AG20443 (cell line): ENCODE results near the gene MCM9.
"Not testable (repeated sequence)": the region's sequence is repeated elsewhere in the genome, so short reads cannot be mapped to it uniquely, and the experiment has no call there.

Experiments
- DNase-seq: peaks from one replicate; pipeline ENCODE4 v3.0.0; 2012; ENCODE audit warnings: low spot score, mixed read lengths

Gene MCM9

GRCh38 chr6:118893064-118893806, 41.7 kb downstream of the MCM9 start:
- DNase-seq, result peak; percentile 34

DNA sequence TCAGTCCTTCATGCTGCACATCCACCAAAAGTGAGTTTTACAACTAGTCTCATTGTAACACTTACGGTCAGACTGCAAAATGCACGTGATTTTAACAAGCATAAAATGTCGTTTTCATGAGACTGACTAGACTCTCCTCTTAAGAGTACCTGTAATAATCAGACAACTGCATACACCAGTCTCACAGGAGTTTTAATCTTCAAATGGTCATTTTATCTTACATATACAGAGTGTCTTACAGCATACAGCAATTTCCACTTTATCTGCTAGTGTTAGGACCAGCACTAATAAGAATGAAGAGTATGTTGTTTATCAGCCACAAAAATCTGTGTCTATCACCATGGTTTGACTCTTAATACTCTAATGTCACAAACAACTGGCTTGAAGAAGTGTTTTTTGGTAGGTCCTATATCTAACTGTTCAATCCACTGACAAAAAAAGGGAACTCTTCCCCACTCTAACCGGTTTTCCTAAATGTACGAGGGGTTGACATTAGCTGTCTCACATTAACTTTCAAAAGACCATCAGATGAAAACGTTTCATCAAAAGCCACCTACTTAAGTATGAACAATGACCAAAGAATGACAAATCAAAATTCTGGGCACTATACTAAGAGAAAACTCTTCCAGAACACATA, 42.5 kb downstream of the MCM9 start:
- no peak for DNase-seq

DNA sequence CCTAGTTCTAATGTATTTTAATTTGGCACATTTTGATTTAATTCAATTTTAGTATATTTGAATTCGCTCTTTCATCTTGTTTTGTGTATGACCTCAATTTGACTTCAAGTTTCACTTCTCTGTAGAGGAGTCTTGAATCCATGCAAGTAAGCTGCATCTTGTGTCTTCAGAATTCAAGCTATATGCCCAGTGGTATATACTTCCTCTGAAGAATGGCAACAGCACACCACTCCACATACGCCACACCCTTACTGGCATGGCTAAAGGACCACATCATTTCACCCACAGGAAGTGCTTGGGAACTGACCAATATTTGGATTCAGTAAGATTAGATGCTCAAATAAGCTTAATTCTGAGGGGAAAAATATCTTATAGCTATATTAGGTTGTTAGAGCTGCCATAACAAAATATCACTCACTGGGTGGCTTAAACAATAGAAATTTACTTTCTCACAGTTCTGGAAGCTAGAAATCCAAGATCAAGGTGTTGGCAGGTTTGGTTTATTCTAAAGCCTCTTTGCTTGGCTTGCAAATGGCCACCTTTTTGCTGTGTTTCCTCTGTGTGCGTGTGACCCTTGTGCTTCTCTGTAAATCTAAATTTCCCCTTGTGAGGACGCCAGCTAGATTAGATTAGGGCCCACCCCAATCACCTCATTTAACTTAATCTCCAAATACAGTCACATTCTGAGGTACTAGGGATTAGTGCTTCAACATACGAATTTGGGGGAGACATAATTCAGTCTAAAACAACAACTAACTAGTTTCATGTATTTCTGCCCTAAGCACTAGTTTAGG, 43.8 kb downstream of the MCM9 start:
- DNase-seq, result no peak

- no peak for DNase-seq
Observed at GRCh38 chr6:118889163-118889562, 45.8 kb downstream of the MCM9 start.

DNA sequence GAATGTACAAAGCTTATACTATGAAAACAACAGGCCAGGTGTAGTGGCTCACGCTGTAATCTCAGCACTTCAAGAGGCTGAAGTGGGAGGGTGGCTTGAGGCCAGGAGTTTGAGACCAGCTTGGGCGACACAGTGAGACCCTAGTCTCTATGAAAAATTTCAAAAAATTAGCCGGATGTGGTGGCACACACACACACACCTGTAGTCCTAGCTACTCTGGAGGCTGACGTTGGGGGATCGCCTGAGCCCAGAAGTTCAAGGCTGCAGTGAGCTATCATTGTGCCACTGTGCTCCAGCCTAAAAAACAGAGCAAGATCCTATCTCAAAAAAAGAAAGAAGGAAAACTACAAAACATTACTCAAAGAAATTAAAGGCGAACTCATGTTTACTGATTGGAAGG, 48.3 kb downstream of the MCM9 start:
- no peak for DNase-seq

DNA sequence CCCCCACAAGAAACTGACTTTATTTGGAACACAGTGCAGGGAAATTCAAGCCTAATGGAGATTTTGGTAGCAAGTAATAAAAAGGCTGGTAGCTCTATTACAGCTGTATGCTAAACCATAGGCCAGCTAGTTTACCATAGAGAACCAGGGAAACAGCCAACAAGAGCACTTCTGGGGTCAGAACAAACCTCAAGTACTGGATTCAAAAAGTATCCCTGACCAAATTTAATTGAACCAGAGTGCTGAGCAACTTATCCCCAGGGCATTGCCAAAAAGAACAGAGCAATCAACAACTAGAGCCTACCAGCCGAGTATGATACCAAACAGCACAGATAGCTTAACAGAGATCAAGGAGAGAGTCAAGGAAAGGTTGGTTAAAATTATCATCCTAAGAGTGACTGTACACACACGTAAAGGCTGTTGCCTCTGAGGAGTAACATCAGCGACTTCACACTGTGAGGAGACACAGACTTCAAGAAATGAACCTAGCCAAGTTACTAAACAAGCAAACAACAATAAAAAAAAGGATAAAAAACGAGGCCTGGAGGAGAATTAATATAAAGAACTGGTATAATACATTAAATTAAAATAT, 52.5 kb downstream of the MCM9 start:
- DNase-seq, result no peak

- no peak for DNase-seq
Observed at GRCh38 chr6:118881440-118882313, 53.3 kb downstream of the MCM9 start.

DNA sequence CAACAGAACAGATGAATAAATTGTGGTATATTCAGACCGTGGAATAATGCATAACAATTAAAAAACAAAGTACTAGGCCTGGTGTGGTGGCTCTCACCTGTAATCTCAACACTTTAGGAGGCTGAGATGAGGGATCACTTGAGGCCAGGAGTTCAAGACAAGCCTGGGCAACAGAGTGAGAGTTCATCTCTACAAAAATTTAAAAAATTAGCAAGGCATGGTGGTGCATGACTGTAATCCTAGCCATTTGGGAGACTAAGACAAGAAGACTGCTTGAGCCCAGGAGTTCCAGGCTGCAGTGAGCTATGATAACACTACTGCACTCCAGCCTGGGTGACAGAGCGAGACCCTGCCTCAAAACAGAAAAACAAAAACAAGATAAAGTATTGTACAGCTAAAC, 57.2 kb downstream of the MCM9 start:
- DNase-seq, result no peak

DNA sequence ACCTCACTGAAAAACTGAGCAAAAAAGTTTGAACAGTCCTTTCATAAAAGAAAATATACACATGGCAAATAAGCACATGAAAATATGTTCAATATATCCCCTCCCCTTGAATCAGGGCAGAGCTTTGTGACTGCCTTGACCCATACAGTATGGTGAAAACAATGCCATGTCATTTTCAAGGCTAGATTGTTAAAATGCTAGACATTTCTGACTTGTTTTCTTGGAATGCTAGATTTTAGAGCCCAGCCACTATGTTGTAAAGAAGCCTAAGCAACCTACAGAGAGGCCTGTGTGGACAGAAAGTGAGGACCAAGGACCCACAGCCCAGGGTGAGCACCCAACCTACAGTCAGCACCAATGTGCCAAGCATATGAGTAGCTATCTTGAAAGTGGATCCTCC, 58.1 kb downstream of the MCM9 start:
- DNase-seq, result no peak

DNA sequence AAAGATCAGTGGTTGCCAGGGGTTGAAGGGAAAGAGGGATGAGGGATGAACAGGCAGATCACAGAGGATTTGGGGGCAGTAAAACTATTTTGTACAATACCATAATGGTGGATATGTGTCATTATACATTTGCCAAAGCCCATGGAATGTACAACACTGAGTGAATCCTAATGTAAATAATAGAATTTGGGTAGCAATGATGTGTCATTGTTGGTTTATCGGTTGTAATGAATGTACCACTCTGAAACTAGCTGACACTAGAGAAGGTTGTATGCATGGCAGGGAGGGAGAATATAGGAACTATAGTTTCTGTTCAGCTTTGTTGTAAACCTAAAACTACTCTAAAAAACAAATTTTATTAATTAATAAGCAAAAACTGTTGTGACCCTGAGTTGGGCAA, 58.8 kb downstream of the MCM9 start:
- no peak for DNase-seq

DNA sequence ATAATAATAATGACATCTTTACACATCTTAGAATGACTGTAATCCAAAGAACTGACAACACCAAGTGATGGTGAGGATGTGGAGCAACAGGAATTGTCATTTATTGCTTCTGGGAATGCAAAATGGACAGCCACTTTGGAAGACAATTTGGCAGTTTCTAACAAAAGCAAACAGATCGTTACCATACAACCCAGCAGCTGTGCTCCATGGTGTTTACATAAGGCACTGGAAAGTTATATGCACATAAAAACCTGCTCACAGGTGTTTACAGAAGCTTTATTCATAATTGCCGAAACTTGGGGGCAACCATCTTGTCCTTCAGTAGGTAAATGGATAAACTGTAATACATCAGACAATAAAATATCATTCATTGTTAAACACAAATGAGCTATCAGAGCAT, 59.3 kb downstream of the MCM9 start:
- no peak for DNase-seq

DNA sequence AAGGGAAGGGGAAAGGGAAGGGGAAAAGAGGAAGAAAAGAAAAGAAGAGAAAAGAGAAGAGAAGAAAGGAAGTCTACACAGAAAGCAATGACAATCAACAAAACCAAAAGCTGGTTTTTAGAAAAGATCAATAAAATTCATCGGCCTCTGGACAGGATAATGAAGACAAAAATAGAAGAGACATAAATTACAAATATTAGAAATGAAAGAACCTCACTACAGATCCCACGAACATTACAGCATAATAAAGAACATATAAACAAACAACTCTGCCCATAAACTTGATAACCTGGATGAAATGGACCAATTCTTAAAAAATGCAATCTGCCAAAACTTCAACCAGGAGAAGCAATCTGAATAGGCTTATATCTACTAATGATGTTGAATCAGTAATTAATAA, 61.7 kb downstream of the MCM9 start:
- DNase-seq, result no peak

DNA sequence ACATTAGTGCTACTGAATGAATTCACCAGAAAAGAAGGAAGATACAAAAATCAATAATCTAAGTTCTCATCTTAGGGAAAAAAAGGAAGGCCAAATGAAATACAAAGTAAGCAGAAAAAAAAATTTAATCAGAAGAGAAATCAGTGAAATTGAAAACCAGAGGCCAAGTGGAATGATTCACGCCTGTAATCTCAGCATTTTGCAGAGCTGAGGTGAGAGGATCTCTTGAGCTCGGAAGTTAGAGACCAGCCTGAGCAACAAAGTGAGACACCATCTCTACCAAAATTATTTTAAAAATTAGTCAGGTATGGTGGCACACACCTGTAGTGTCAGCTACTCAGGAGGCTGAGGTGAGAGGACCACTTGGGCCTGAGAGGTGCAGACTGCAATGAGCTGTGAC, 62.2 kb downstream of the MCM9 start:
- DNase-seq, result no peak

DNA sequence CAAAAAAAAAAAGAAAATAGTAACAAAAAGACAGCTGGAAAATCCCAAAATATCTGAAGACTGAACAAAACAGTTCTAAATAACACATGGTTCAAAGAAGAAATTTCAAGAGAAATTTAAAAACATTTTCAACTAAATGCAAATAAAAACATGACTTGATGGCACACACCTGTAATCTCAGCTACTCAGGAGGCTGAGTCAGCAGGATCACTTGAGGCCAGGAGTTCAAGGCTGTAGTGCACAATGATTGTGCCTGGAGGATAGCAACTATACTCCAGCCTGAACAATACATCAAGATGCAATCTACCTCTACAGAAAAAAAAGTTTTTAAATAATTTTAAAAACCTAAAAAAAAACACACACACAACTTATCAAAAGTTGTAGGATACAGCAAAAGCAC, 62.6 kb downstream of the MCM9 start:
- DNase-seq, result no peak

DNA sequence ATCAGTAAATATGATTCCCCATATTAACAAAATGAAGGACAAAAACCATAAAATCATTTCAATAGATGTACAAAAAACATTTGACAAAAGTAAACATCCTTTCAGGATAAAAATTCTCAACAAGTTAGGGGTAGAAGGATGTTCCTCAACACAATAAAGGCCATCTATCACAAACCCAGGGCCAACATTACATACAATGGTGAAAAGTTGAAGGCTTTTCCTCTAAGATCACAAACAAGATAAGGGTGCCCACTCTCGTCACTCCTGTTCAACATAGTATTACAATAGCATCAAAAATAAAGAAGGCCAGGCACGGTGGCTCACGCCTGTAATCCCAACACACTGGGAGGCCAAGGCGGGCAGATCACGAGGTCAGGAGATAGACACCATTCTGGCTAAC, 63.6 kb downstream of the MCM9 start:
- no peak for DNase-seq

- no peak for DNase-seq
Observed at GRCh38 chr6:118869894-118870589, 64.9 kb downstream of the MCM9 start.

GRCh38 chr6:118869350-118869749, 65.6 kb downstream of the MCM9 start:
- peak; percentile 30 for DNase-seq

DNA sequence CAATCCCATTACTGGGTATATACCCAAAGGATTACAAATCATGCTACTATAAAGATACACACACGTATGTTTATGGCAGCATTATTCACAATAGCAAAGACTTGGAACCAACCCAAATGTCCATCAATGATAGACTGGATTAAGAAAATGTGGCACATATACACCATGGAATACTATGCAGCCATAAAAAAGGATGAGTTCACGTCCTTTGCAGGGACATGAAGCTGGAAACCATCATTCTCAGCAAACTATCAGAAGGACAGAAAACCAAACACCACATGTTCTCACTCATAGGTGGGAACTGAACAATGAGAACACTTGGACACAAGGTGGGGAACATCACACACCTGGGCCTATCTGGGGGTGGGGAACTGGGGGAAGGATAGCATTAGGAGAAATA, 66.1 kb downstream of the MCM9 start:
- not testable (repeated sequence) for DNase-seq

- DNase-seq, result no peak
Observed at GRCh38 chr6:118867181-118867580, 67.8 kb downstream of the MCM9 start.

GRCh38 chr6:118865100-118865391, 69.9 kb downstream of the MCM9 start:
- DNase-seq, result no peak

GRCh38 chr6:118864341-118865099, 70.4 kb downstream of the MCM9 start:
- DNase-seq, result no peak
